T-cell (primary cell): ENCODE measurements around the gene C1QTNF6. TPM values are rescaled to one million over a fixed set of nuclear protein-coding genes. Genes with fewer than 3 reads are reported as not detected.
A peak's percentile ranks its signal among the peaks of the same experiment; 100 is the strongest.

ENCODE experiments used
- ATAC-seq, 4 experiments: fragments of 200-7000 bp in 3 of 4; fragments of 150-1000 bp in 1 of 4; cut with Tn5 transposase; replicated peaks in 1 of 4; 1 replicate in 3 of 4; 2 replicates in 1 of 4; pipeline ENCODE4 v1.10.0; 2021; ENCODE audit warnings: moderate library complexity in 3 of 4, mild to moderate bottlenecking in 2 of 4, moderate number of reproducible peaks in 1 of 4
- CTCF ChIA-PET, 2 donors: fragments of 300-600 bp; sonication (Branson Sonifier 250); formaldehyde crosslinking; loops; one replicate each; lab custom pipeline; 2022; ENCODE audit warnings: antibody characterized with exemption in 2 of 2; lab: Charles Lee
- POLR2A ChIA-PET, 2 donors: fragments of 300-600 bp; sonication (Branson Sonifier 250); formaldehyde crosslinking; loops; one replicate each; lab custom pipeline; 2022; ENCODE audit warnings: antibody characterized with exemption in 2 of 2; lab: Charles Lee
- DNase-seq, 35 experiments: peaks; one replicate each; pipeline versions ENCODE4 v3.0.0 to v3.0.0-alpha.2; 2013 to 2023
- H3K27ac ChIP-seq: one replicate; pipeline ENCODE4 v1.5.1; 2013; ENCODE audit warnings: low read length
- H3K27me3 ChIP-seq, 2 experiments: replicated peaks in 1 of 2; 1 replicate in 1 of 2; 2 replicates in 1 of 2; pipeline versions ENCODE4 v1.6.1 to v1.7.0; 2013; ENCODE audit warnings: low read length in 1 of 2, mixed read lengths in 1 of 2; ENCODE audit not compliant: control insufficient read depth in 2 of 2, insufficient read depth in 2 of 2; ENCODE audit errors: extremely low read depth in 1 of 2
- H3K36me3 ChIP-seq, 2 donors: 1 replicate in 1 of 2; 2 replicates in 1 of 2; pipeline versions ENCODE4 v1.6.1 to v1.7.0; 2013; ENCODE audit warnings: low read length in 1 of 2; ENCODE audit not compliant: control insufficient read depth in 2 of 2, insufficient read depth in 1 of 2; ENCODE audit errors: extremely low read depth in 1 of 2
- H3K4me1 ChIP-seq, 2 experiments: 1 replicate in 1 of 2; 2 replicates in 1 of 2; pipeline versions ENCODE4 v1.6.1 to v1.7.0; 2013; ENCODE audit warnings: low read length in 2 of 2, mixed read lengths in 1 of 2; ENCODE audit not compliant: insufficient read depth in 2 of 2, control insufficient read depth in 1 of 2; ENCODE audit errors: extremely low read depth in 1 of 2
- H3K4me3 ChIP-seq, 2 donors: 1 replicate in 1 of 2; 2 replicates in 1 of 2; pipeline versions ENCODE4 v1.5.1 to v1.7.0; 2013; ENCODE audit warnings: mild to moderate bottlenecking in 2 of 2, low read length in 1 of 2, moderate library complexity in 1 of 2; ENCODE audit not compliant: control insufficient read depth in 1 of 2; ENCODE audit errors: extremely low read depth in 1 of 2
- H3K9me3 ChIP-seq: 2 replicates; pipeline ENCODE4 v1.7.0; 2013
- H3K27ac Mint-ChIP-seq, 2 donors: one replicate each; pipeline ENCODE4 v1.8.0; 2020 to 2021; ENCODE audit warnings: mild to moderate bottlenecking in 2 of 2, mixed read lengths in 2 of 2
- H3K27me3 Mint-ChIP-seq, 2 donors: one replicate each; pipeline ENCODE4 v1.8.0; 2021 to 2022; ENCODE audit warnings: mixed read lengths in 2 of 2
- H3K36me3 Mint-ChIP-seq: one replicate; pipeline ENCODE4 v1.8.0; 2021; ENCODE audit warnings: mixed read lengths
- H3K4me1 Mint-ChIP-seq, 3 donors: one replicate each; pipeline ENCODE4 v1.8.0; 2020 to 2022; ENCODE audit warnings: mixed read lengths in 3 of 3, mild to moderate bottlenecking in 1 of 3
- H3K4me3 Mint-ChIP-seq, 3 donors: one replicate each; pipeline ENCODE4 v1.8.0; 2020 to 2022; ENCODE audit warnings: mild to moderate bottlenecking in 3 of 3, mixed read lengths in 3 of 3, moderate library complexity in 3 of 3
- H3K9me3 Mint-ChIP-seq, 3 donors: one replicate each; pipeline ENCODE4 v1.8.0; 2020 to 2022; ENCODE audit warnings: mixed read lengths in 3 of 3
- WGBS: methylation state at CpG from one replicate; pipeline ENCODE4 v1.1.5; 2013; ENCODE audit warnings: missing lambda C conversion rate; ENCODE audit not compliant: insufficient coverage; 5-methylcytosine and 5-hydroxymethylcytosine counted together
- total RNA-seq, 35 experiments: library from RNA in 6 of 35; stranded (reverse) in 6 of 35; fragments of 120-200 nt in 1 of 35; gene quantifications; one replicate each; pipeline versions ENCODE4 v1.2.1 to v1.2.4 and lab custom pipeline; 2013 to 2026

C1QTNF6 gene
- total RNA-seq, 5 donors from 2014 or later (not counting 1 experiment from before 2014, with no cell fraction given), result 9.0 to 26.4 (median 22.0) TPM

GRCh38 chr22:37232140-37232998 is 44.3 kb upstream of the C1QTNF6 start:
- no peaks in the 10 kb centered on the region for H3K9me3 ChIP-seq
- Mint-ChIP-seq H3K4me3 (peak overlapping the region in 2 of 3 donors; percentile 57 to 97), H3K27ac (peak overlapping the region; percentile 97 to 99), H3K9me3 (no peaks in the 10 kb centered on the region), H3K27me3 (no peaks in the 10 kb centered on the region), H3K36me3 (peaks cover 37% of the 10 kb centered on the region), H3K4me1 (peaks cover 94 to 99% (median 96%) of the 10 kb centered on the region in 3 donors)
- CTCF ChIA-PET, result interaction anchor here in 1 of 2 donors (5.5 kb wide), 1 partner anchor 12 kb away, joined by 26 read pairs; the partner anchor contains the start of gene RAC2
- POLR2A ChIA-PET, result no interaction called here
- peaks cover 85 to 100% of the 10 kb centered on the region in 2 experiments for H3K4me1 ChIP-seq
- ATAC-seq, result no peak
- DNase-seq, result peak in 2 of 35 experiments; percentile 22 to 23
- H3K27me3 ChIP-seq, result no peaks in the 10 kb centered on the region
- 48% methylated on average over 13 of the region's 15 CpGs for WGBS
- no peak overlapping the region for H3K4me3 ChIP-seq
- peaks cover 0 to 91% of the 10 kb centered on the region in 2 donors for H3K36me3 ChIP-seq
- H3K27ac ChIP-seq, result peak overlapping the region; percentile 84

- ChIA-PET CTCF (interaction anchor here in 1 of 2 donors (1.0 to 5.5 kb wide), 2 partner anchors 12 to 29 kb away, joined by 4 to 26 read pairs; partner anchors contain the start of gene RAC2), POLR2A (interaction anchor here in 1 of 2 donors (0.5 kb wide), 1 partner anchor 106 kb away, joined by 10 read pairs; no protein-coding TSS in a partner anchor)
- Mint-ChIP-seq H3K27ac (peak overlapping the region; percentile 97 to 99), H3K36me3 (peaks cover 35% of the 10 kb centered on the region), H3K9me3 (no peaks in the 10 kb centered on the region), H3K27me3 (no peaks in the 10 kb centered on the region), H3K4me3 (peak overlapping the region; percentile 54 to 97 (median 57)), H3K4me1 (peaks cover 87 to 92% (median 89%) of the 10 kb centered on the region in 3 donors)
- 13% methylated on average over 16 of the region's 21 CpGs for WGBS
- Histone ChIP-seq H3K36me3 (peaks cover 0 to 88% of the 10 kb centered on the region in 2 donors), H3K9me3 (no peaks in the 10 kb centered on the region), H3K27ac (peak overlapping the region; percentile 84), H3K27me3 (no peaks in the 10 kb centered on the region), H3K4me3 (peak overlapping the region; percentile 2 to 10), H3K4me1 (peaks cover 81 to 96% of the 10 kb centered on the region in 2 experiments)
- DNase-seq, result peak in 33 of 35 experiments; percentile 36 to 81 (median 61)
- ATAC-seq, result peak; percentile 33 to 50 (median 43)
Measured at GRCh38 chr22:37231406-37232139, 43.5 kb upstream of the C1QTNF6 start.

- Histone ChIP-seq H3K4me1 (peaks cover 75 to 96% of the 10 kb centered on the region in 2 experiments), H3K4me3 (peak overlapping the region; percentile 14 to 26), H3K27ac (peak overlapping the region; percentile 84), H3K36me3 (peaks cover 6 to 88% of the 10 kb centered on the region in 2 donors), H3K9me3 (no peaks in the 10 kb centered on the region), H3K27me3 (no peaks in the 10 kb centered on the region)
- POLR2A ChIA-PET, result interaction anchor here in 1 of 2 donors (0.6 kb wide), 1 partner anchor 1042 kb away, joined by 3 read pairs; no protein-coding TSS in a partner anchor
- ATAC-seq, result peak; percentile 1 to 15 (median 2)
- H3K27ac Mint-ChIP-seq, result peak overlapping the region; percentile 97 to 99
- peak overlapping the region; percentile 54 to 97 (median 57) for H3K4me3 Mint-ChIP-seq
- no peaks in the 10 kb centered on the region for H3K27me3 Mint-ChIP-seq
- H3K36me3 Mint-ChIP-seq, result peaks cover 36% of the 10 kb centered on the region
- 14% methylated on average over 12 of the region's 14 CpGs for WGBS
- H3K4me1 Mint-ChIP-seq, result peaks cover 87 to 92% (median 89%) of the 10 kb centered on the region in 3 donors
- no peaks in the 10 kb centered on the region for H3K9me3 Mint-ChIP-seq
- peak in 16 of 35 experiments; percentile 29 to 71 (median 50) for DNase-seq
- CTCF ChIA-PET, result interaction anchor here (1.0 to 5.5 kb wide), 4 partner anchors 8 to 32 kb away, joined by 3 to 26 read pairs (median 4); partner anchors contain the start of gene RAC2 (in 1 of the 2)
Measured at GRCh38 chr22:37230673-37231405, 42.8 kb upstream of the C1QTNF6 start.

- peak; percentile 74 to 95 (median 91) for DNase-seq
- ChIA-PET POLR2A (interaction anchor here in 1 of 2 donors (0.6 to 1.1 kb wide), 3 partner anchors 10 to 1043 kb away, joined by 3 to 5 read pairs (median 3); no protein-coding TSS in a partner anchor), CTCF (interaction anchor here (0.8 to 5.5 kb wide), 8 partner anchors 8 to 150 kb away, joined by 3 to 26 read pairs (median 4); partner anchors contain the start of gene RAC2 (in 1 of the 2))
- H3K9me3 ChIP-seq, result no peaks in the 10 kb centered on the region
- Mint-ChIP-seq H3K36me3 (peaks cover 38% of the 10 kb centered on the region), H3K4me3 (peak overlapping the region; percentile 66 to 97 (median 71)), H3K27ac (peak overlapping the region; percentile 97 to 99), H3K9me3 (no peaks in the 10 kb centered on the region), H3K27me3 (no peaks in the 10 kb centered on the region), H3K4me1 (peaks cover 87 to 92% (median 89%) of the 10 kb centered on the region in 3 donors)
- no peaks in the 10 kb centered on the region for H3K27me3 ChIP-seq
- H3K36me3 ChIP-seq, result peaks cover 12 to 88% of the 10 kb centered on the region in 2 donors
- peaks cover 73 to 96% of the 10 kb centered on the region in 2 experiments for H3K4me1 ChIP-seq
- H3K27ac ChIP-seq, result peak overlapping the region; percentile 95
- peak overlapping the region; percentile 34 to 62 for H3K4me3 ChIP-seq
- 0% methylated on average over 4 of the region's 8 CpGs for WGBS
- ATAC-seq, result peak; percentile 80 to 87 (median 81)
Measured at GRCh38 chr22:37229805-37230672, 42.0 kb upstream of the C1QTNF6 start.
